HG02884 (cell line): ENCODE results near the gene SIK1.
A peak's percentile ranks its signal among the peaks of the same experiment; 100 is the strongest.
"Not testable (repeated sequence)": the region's sequence is repeated elsewhere in the genome, so short reads cannot be mapped to it uniquely, and the experiment has no call there.

Experiments used
- ATAC-seq: cut with Tn5 transposase; IDR thresholded peaks from one replicate; pipeline ENCODE4 v1.9.1; 2021; ENCODE audit warnings: mild to moderate bottlenecking, moderate library complexity; ENCODE audit not compliant: unreplicated experiment

Gene SIK1

GRCh38 chr21:43440835-43441727 is 14.2 kb upstream of the SIK1 start:
- ATAC-seq = not testable (repeated sequence)

DNA sequence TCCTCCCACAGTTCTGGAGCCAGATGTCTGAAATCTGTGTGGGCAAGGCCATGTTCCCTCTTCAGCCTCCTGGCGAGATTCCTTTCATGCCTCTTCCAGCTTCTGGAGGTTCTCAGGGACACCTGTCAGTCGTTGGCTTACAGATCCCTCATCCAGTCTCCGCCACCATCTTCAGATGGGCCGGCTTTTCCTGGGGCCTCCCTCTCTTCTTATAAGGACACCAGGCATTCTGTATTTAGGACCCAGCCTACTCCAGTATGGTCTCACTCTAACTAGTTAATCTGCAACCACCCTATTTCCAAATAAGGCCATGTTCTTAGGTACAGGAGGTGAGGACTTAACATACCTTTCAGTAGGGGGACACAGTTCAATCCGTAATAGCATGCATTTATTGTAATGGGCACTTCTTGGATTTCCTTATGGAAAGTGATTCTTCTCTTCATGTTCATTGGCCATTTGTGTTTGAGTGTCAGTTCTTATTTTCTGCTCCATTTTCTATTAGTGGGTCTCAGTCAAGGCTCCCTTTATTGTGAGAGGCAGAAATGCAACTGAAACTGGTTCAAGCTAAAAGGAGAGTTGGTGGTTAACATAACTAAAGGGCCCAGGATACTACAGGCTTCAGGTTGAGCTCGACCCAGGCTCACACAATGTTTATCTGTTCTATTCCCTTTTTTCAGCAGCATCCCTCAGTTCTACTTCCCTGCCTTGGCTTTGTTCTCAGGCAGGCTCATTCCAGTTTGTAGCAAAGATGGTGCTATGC is 12.6 kb upstream of the SIK1 start:
- not testable (repeated sequence) for ATAC-seq

DNA sequence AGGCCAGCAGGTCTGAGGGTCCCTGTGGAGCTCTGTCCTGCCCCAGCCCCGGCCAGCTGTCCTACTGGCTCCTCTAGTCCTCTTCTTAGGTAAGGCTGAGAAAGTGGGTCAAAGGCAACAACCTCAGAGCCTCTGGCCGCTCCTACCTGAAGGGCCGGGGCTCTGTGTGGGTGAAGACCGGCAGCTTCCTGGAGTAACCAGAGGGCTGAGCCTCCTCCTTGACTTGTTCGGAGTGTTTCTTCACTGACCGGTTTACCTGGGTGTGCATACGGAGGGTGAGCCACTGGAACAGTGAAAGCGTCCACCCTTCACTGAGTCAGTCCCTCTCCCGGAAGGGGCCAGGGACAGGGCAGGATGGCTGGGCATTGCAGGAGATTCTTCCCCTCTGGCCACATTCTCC is 9.3 kb upstream of the SIK1 start:
- ATAC-seq = not testable (repeated sequence)

- not testable (repeated sequence) for ATAC-seq
Observed at GRCh38 chr21:43433340-43434136, 6.6 kb upstream of the SIK1 start.

DNA sequence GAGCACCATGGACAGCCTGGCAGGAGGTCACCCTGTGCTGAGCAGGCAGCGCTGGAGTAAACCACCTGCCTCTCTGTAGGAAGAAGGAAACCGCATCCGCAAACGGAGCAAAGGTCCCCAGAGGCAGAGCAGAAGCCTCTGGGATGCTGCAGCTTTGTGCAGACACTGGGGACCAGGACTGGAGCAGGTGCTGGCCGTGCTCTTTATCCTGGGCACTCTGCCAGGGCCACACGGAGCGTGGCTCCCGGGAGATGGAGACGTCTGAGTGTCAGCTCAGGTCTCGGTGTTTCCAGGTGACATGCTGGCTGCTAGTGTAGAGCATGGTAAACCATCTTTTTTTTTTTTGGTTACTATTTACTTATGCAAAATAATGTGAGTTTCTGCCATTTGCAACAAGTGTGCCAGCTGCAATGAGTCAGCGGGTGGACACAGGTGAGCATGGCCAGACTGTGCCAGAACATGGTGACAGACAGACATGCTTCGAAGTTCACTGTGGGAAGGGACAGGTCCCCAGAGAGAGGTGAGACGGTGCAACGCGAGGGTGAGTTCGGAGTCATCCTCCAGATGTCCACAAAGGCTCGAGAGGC is 4.0 kb upstream of the SIK1 start:
- not testable (repeated sequence) for ATAC-seq

DNA sequence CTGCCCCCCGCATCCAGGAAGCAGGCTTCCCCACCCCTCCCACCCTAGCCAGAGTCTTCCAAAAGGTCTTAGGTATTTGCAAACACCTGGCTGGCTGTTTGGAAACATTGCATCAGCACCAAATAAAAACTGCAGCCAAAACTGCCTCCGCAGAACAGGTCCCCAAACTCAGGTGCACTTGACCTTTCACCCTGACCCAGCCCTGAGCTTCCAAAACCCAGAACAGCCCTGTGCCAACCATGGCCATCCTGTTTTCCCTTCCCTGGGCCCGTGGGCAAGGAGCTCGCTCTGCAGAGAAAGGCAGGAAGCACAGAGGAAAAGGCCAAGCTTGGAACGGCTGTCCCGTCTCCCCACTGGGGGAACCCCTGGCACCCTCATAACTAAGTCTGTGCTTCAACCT is 2.0 kb upstream of the SIK1 start:
- not testable (repeated sequence) for ATAC-seq

GRCh38 chr21:43427242-43427559 is 270 bp upstream of the SIK1 start:
- peak; percentile 61 for ATAC-seq

DNA sequence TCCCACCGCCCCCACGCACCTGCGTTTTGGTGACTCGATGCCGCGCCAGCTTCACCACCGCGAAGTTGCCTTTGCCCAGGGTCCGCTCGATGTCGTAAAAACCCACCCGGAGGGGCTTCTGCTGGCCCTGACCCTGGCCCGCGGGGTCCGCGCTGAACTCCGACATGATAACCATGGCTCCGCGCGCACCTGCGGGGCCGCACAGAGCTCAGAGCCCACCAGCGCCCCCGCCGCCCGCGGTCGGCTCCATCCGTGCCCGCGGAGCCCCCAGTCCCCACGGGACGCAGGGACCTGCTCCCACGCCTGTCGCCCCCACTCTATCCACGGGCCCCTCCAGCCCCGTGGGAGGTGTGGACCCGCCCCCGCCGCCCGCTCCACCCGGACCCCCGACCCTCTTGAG is 927 bp downstream of the SIK1 start:
- ATAC-seq = not testable (repeated sequence)

DNA sequence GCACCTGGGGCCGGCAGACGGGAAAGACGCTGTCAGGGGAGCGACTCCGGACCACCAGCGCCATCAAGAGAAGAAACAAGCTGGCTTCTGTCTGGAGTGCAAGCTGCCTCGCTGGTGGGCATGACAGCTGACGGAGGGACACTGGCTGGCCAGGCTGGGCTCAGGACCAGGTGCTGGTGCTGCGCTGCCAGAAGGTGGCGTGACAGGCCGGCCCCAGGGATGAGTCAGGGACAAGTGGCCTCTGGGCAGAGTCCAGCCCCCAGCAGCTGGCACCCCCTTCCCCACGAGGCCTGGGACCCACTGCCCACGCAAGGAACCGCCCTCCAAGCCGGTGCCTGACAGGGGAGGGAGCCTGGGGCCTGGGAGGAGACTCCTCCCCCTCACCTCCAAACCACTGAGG is 7.5 kb downstream of the SIK1 start:
- ATAC-seq = not testable (repeated sequence)

GRCh38 chr21:43414576-43414975 is 12.4 kb downstream of the SIK1 start:
- not testable (repeated sequence) for ATAC-seq

- not testable (repeated sequence) for ATAC-seq
Observed at GRCh38 chr21:43412020-43412788, 14.7 kb downstream of the SIK1 start.

DNA sequence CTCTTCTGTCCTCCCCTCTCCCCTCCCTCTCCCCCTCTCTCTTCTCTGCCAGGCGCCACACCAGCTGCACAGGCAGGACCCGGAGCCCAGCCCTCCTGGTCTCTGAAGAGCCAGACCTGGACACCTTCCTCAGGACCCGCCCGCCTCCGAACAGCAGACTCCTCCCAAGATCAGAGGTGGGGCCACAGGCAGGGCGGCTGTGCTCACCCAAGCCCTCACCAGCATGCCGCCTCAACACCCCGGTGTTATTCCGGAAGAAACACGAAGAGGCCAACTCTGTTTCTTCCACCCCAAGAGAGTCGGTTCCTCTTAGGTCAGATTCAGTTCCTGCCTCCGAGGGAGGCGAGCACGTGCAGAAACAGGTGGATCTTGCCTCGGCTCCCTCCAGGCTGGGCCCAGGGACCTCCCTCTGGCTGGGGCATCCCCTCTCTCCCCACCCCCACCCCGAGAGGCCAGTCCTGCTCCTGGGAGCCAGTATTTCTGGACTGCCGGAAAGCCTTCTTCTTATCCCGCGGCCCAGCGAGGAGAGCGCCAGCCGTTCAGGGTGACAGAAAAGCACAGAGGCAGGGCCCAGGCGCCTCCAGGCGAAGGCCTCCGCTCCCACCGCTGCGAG is 16.4 kb downstream of the SIK1 start:
- not testable (repeated sequence) for ATAC-seq

- not testable (repeated sequence) for ATAC-seq
Observed at GRCh38 chr21:43407139-43407538, 19.8 kb downstream of the SIK1 start.

DNA sequence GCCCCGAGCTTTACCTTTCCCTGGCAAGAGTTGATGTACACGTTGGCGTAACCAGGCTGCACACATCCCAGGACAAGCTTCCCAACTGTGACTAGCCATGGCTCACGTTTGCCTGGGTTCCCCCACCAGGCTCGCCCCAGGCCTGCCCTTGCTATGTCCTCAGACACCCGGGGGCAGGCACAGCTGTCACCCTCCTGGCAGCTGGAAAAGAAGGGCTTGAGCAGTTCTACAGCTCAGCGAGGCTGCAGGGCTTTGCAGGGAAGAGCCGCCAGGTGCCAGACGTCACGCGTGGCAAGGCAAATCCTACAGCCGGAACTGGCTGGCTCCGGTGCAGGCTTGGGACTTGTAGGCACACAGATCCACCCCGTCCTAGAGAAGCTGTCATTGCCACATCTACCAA is 22.5 kb downstream of the SIK1 start:
- not testable (repeated sequence) for ATAC-seq

DNA sequence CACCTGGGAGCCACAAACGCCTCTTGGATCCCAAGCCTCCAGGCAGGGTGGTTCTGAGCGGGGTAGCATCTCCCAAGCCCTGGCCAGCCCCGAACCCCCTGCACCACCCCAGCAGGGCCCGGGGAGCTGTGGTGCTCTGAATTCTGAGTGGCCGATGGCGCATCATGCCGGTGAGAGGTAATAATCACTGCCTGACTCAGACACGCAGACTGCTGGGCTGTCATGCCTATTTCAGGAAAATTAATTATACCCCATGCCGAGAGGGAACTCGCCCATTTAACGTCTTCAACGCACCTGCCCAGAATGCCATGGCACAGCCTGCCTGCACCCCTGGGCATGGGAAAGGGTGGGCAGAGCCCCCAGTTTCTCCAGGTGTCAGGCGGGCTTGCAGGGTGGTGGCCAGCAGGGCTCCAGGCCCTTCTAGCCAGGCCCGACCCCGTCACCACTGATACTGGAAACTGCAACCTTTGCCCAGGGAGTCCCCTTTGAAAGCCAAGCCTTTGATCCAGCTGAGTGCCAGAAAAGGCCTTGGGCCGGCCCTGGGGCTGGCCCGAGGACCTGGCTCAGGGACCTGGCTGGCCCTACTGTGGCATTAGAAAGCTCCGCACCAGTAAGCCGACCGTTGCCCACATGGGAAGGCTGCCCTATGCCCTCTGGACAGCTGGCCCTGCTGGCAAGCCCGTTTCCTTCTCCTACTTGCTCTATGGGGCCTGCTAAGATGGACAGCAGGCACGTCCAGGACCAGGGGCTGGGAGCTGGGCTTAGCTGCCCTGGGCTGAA is 23.1 kb downstream of the SIK1 start:
- not testable (repeated sequence) for ATAC-seq

- ATAC-seq = not testable (repeated sequence)
Observed at GRCh38 chr21:43401125-43401524, 25.8 kb downstream of the SIK1 start.

DNA sequence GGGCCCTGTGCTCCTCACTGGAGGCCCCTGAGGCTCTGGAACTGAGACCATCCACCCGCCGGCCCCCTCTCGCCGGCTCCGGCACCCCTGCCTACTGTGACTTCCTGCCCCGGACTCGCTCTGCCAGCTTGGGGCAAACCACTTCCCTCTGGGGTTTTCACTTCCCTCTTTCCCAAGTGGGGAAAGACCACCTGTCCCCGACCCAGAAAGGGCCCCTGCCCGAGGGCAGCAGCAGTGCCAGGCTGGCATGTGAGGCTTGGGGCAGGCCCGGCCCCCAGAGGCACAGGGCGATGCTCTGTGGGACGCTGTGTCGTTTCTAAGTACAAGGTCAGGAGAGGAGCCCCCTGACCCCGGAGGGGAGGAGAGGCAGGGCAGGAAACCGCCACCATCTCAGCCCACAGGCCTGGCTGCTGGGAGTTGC is 27.3 kb downstream of the SIK1 start:
- ATAC-seq = not testable (repeated sequence)

- not testable (repeated sequence) for ATAC-seq
Observed at GRCh38 chr21:43399136-43399535, 27.8 kb downstream of the SIK1 start.

DNA sequence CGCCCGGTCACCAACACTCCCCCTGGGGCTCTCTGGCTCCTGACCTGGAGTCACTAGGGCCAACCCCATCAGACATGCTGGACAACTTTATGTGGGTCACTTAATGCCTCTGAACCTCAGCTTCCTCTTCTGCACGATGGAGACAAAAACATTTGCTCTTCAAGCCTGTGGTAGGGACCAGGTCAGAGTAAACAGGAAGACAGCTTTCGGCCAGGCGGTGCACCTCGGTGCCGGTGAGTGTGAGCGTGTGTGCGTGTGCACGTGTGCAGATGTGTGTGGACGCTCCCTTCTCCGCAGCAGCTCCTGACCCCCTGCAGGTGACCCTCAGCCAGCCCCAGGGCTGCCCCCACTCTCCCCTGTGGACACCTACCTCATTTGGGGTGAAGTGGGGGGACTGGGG is 28.4 kb downstream of the SIK1 start:
- ATAC-seq = not testable (repeated sequence)
